HG03025 (cell line): ENCODE results near the gene AOX1.
"Not testable (repeated sequence)": the region's sequence is repeated elsewhere in the genome, so short reads cannot be mapped to it uniquely, and the experiment has no call there.

Source experiments
- ATAC-seq: cut with Tn5 transposase; IDR thresholded peaks from one replicate; pipeline ENCODE4 v1.9.1; 2021; ENCODE audit warnings: mild to moderate bottlenecking, moderate library complexity; ENCODE audit not compliant: unreplicated experiment, low FRiP score

The AOX1 gene

DNA sequence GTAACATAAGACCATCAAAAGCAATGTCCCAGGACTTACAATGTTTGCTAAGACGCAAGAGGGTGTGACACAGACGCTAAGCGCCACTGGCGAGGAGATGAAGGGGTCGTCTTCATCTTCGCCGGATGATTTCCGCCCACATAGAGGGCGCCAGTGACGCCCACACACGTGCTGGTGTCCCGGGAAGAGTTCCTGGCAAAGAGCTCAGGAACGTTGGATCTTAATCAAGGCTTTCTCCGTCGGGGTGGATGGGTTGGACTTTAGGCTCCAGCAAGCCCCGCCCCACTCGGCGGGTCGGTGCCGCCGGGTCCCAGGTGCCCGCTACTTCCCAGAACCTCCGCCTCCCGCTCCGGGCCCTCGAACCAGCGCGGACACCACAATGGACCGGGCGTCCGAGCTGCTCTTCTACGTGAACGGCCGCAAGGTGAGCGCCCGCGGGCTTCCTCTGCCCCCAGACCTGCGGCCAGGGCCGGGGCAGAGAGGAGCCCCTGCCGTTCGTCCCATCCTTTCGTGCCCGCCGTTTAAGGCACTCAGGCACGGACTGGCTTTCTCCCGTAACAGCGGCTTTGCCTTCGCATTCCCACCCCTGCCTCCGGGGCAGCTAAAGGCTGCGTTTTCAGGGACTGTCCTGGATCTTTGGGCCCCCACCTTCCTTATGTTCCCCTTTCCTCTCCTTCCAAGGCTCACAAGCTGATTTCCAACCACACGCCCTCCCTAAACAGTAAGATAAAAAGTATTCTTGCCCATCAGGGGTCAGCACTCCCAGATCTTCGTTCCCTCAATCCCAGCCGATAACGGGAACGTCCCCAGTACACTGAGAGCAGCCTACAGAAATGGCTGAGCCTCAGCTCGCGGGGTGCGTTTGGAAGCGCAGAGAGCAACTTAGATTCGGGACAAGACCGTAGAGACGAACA, at the start of gene AOX1:
Gene AOX1, plus strand, starts transcription at position 285 of the 914 bp plus-strand sequence. Its CDS starts 95 bp downstream, at position 380.
- ATAC-seq, result no peak

DNA sequence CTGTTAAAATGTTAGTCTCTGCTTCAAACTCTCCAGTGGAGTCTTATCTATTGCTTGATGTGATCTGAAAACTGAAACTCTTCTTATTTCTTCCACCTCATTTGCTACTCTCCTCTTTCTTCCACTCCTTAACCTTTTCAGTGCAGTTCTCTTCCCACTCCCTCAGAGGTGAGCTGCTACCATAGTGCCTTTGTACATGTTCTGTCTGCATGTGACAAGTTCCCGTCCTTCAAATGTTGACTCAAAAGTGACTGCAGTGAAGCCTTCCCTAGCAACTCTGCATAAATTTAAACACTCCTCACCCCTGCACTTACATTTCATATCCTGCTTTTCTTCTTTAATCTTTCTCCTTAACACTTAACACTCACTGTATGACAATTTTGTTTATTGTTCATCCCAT, 47.7 kb upstream of the AOX1 start:
- no peak for ATAC-seq

DNA sequence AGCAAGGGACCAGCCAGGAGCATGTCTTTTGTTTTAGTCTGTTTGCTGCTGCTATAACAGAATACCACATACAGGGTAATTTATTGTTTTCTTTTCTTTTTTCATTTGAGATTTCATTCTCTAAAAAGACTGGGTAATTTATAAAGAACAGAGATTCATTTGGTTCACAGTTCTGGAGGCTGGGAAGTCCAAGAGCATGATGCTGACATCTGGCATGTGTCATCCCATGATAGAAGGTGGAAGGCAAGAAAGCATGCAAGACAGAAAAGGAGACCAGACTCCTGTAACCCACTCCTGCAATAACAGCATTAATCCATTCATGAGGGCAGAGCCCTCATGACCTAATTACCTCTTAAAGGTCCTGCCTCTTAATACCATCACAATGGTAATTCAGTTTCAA, 45.0 kb upstream of the AOX1 start:
- ATAC-seq, result no peak

DNA sequence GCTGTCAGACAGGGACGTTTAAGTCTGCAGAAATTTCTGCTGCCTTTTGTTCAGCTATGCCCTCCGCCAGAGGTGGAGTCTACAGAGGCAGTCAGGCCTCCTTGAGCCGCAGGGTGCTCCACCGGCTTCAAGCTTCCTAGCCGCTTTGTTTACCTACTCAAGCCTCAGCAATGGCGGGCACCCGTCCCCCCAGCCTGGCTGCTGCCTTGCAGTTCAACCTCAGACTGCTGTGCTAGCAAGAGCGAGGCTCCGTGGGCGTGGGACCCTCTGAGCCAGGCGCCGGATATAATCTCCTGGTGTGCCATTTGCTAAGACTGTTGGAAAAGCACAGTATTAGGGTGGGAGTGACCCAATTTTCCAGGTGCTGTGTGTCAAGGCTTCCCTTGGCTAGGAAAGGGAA, 19.2 kb upstream of the AOX1 start:
- ATAC-seq, result not testable (repeated sequence)

DNA sequence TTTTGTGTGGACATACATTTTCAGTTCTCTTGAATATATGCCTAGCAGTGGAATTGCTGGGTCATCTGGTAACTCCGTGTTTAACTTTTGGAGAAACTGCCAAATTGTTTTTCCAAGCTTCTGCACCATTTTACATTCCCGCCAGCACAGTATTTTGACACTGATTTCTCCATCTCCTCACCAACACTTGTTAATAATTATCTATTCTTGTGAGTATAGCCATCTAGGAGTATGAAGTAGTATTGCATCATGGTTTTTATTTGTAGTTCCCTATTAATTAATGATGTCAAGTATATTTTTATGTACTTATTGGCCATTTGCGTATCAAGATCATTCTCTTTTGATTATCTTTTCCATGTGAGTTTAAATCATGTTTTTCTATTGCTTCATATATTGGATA, 17.9 kb upstream of the AOX1 start:
- ATAC-seq, result no peak

DNA sequence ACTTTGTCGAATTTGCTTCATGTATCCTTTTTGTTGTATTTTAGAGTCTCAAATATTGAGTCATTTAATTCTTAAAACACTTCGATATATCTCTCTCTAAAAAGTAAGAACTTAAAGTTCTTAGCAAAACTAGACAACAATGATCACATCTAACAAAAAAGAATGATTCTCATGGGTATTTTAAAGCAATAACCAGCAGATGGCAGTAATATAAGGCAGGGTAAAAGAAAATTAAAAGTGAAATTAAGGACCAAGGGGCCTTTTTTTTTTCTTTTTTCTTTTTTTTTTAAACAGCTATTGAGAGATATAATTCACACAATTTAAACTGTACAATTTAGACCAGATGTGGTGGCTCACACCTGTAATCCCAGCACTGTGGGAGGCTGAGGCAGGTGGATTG, 9.9 kb upstream of the AOX1 start:
- ATAC-seq, result no peak

DNA sequence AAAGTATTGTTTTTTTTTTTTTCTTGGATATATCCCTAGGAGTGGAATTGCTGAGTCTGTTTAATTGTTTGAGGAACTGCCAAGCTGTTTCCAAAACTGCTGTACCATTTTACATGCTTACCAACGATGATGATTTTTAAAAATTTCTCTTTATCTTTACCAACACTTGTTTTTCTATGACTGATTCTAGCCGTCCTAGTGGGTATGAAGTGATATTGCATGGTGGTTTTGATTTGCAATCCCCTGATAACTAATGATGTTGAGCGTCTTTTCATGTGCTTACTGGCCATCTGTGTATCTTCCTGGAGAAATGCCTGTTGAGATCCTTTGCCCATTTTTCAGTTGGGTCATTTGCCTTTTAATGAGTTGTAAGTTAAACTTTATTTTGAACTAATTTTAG, 8.8 kb upstream of the AOX1 start:
- no peak for ATAC-seq

DNA sequence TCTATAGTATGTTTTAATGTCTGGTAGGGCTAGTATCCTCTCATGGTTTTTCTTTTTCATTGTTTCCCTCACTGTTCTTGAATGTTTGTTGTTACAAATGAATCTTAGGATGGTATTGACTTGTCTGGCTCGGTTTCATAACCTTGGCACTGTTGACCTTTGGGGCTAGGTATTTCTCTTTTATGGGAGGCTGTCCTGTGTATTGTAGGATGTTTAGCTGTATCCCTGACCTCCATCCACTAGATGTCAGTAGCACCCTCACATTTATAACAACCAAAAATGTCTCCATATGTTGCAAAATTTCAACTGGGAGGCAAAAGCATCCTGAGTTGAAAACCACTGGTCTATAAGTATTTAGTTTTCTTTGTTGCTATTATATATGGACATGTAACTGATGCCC, 7.0 kb upstream of the AOX1 start:
- no peak for ATAC-seq

DNA sequence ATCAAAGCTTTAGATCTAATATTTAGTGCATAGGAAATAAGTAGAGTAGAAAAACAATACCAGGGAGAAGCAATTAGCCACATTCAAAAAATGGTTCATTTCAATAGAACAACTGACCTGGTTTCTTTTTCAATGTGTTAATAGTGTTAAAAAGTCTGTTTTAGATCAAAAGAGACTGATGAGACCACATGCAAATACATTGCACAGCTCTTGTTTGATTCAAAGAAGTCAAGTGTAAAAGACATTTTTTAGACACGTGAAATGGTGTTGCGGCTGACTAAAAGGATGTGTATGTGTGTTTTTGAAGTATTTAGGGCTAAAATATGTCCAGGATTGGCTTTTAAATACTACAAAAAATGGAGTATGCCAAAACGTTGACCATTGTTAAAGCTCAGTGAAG, 1.2 kb upstream of the AOX1 start:
- no peak for ATAC-seq

DNA sequence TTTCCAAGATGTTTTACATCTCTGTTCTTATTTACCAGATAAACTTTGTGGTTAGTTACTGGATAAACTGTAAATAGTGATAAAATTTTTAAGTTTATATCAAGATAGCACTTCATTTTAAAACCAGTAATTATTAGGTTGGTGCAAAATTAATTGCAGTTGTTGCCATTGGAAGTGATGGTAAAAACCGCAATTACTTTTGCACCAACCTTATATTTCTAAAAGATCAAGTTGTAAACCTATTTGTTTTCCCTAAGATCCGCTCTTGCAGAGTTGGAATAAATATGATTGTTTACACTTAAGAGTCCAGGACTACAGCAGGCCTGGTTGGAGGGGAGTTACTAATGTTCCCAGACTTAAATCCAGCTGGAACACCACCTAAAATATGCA, 479 bp upstream of the AOX1 start:
- ATAC-seq, result no peak

DNA sequence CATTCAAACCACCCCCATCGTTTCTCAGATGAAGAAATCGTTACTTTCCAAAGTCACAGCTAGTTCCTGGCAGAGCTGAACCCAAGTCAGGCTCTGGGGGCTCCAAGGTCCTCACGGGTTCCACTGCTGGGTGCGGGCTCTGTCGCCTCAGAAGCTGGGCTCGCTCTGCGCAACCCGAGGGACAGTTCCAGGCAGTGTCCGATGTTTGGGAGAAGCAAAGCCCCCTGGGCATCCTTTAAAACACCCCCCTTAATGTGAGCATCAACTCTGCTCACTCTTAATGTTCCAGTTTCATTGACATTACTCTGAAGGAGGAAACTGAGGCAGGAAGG, 796 bp downstream of the AOX1 start:
- no peak for ATAC-seq

DNA sequence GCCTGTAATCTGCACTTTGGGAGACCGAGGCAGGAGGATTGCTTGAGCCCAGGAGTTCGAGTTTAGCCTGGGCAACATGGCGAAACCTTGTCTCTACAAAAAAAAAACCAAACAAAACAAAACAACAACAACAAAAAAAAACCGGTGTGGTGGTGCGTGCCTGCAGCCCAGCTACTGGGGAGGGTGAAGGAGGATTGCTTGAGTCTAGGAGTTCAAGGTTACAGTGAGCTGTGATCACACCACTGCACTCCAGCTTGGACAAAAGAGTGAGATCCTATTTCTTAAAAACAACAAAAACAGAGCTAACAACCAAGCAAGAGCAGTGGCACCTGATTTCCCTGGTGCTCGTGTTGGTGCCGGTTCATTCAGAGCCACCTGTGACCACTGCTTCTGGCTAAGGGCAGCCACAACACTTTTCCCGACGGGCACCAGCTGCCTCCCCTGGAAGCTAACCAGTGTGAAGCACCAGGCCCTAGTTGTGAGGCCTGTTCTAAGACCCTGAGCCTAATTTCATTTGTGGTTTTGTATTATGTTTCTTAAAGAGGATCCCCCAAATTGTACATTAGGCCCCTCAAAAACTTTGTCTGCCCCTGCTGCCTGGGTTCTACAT, 1.3 kb downstream of the AOX1 start:
- no peak for ATAC-seq

DNA sequence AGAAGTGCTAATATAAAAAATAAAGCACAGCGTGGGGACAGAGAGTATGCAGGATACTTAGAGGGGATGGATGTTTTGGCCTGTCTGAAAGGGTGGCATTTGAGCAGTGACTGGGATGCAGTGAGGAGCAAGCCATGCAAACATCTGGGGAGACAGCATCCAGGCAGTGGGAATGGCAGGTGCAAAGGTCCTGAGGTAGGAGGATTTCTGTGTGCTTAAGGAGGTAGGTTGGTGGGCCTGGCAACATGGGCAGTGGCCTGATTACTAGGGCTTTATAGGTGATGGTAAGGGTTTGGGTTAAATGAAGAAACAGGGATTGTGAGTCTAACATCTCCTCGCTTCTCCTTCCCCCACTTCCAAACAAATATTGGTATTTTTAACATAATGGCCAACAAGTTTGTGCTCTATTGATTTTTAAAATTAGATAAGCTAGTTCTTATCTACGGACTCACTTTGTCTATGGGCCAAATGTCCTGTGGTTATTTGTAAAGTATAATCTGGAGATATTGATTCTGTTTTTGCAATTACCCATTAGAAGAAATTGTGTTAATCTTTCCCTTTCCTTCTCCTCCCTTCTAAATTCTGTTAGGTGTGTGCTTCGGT, 2.4 kb downstream of the AOX1 start:
- ATAC-seq, result no peak

DNA sequence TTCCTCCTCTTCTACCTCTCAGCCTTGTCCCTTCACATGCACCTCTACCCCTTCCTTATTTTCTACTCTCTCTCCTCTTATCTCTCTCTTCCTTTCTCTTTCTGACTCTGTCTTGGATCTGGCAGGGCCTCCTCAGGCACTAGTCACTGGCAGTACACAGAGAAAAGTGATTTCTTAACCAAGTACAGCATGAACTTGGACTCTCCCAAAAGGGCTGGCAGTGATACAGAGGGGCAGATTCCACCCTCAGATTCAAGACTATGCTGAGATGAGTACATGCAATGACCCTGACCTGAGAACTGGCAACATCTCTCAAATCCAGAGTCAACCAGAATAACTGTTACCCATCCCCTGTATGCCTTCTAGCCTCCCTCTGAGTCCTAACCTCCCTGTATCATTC, 4.3 kb downstream of the AOX1 start:
- no peak for ATAC-seq

DNA sequence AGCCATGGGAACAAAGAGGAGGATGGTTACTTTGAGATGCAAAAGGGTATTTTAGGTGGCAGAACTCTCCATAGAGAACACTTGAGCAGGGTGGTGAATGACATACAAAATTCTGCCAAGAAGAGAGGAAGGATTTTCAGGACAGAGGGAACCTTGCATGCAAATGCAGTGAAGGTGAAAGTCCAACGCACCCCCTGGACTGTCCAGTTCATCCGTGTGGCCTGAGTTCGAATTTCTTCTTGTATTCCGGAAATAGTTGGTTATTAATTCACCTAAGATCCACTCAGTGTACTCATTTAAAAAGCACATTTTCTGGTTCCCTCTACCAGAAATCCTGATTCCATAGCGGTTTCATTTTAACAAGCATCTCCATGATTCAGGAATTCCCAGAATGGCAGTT, 5.5 kb downstream of the AOX1 start:
- ATAC-seq, result no peak

DNA sequence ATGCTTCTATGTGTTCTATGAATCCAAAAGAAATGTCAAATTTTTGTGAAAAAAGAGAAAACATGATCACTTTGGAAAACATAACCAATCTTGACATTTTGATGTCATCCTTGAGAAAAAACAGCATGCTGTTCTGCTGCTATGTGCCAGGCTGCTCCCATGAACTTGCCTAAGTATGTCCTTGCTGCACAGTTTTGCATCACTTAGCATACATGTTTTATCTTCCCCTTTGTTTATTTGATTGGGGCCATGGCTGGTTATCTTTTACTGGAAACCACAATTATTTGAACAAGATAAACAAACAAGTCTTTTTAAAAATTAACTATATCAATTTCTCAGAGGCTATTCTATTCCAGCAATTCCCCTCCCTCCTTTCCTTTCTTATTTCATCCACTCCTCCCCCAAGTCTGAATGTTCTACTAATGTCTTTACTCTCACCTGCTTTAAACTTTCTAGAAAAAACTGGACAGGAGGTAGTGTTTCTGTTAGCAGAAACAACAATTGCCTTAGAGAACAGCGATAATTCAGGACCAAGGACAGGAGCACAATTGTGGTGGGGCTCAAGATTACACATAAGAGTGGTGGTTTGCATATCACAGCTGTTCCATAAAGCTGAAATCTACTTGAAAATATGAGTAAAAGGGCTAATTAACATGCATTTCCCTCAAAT, 6.7 kb downstream of the AOX1 start:
- ATAC-seq, result no peak

DNA sequence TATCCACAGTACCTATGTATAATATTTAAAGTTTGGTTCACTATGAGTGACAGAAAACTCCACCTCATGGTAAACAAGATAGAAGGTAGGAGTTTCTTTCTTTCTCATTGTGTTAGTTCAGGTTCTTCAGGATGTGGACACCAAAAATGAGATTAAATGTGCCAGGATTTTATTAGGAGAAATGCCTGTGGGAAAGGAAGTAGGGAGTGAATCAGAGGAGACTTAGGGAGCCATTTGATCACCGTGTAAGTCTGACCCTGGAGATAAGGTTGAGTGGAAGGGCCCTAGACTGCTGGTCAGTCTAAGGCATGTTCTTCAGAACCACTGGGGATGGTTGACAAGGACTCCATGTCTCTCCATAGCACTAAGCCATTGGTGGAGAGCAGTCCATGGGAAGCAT, 8.1 kb downstream of the AOX1 start:
- no peak for ATAC-seq

DNA sequence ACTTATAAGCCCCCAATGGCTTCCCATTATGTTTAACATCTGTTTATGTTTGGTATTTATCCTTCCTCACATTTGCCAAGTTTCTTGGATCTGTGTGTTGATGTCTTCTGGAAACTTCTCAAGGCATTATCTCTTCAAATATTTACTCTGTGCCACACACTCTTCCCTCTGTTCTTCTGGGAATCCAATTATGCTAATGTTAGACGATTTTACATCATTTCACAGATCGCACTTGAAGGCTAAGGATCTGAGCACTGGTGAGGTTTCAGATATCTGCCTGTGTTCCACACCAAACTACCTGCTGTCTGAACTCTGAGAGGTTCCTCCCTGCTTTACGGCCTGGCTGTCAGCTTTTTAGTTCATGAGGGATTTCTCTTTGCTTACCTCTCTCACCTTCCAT, 10.1 kb downstream of the AOX1 start:
- no peak for ATAC-seq

DNA sequence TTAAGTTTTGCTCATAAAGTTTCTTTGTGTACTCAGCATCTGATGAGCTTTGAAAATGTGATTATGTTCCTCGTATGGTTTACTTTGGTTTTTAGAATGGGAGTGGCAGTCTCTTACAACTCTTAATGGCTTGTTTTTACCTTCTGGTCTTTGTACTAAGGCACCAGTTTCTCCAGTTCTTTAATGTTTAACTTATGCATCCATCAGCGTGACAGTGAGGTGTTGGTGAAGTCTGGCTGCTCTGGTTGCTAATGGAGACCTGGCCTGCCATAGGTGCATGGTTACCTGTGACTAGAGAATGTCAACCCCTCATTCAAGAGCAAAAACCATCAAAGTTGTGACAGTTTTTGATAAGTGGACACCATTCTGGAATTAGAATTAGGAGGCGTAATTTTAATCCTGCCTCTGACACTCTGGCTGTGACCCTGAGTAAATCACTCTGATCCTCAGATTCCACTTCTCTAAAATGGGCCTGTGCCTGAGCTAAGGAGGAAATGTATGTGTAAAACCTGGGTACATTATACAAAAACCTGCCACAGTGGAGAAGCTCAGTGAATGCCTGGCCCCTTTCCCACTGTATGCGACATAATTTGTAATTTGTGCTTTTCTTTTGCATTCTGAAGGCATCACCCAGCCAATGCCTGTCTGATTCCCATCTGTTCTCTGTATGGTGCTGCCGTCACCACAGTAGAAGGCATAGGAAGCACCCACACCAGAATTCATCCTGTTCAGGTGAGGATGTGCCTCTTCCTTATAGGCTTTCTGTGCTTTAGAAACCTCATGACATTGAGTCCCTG, 11.2 kb downstream of the AOX1 start:
- ATAC-seq, result no peak

DNA sequence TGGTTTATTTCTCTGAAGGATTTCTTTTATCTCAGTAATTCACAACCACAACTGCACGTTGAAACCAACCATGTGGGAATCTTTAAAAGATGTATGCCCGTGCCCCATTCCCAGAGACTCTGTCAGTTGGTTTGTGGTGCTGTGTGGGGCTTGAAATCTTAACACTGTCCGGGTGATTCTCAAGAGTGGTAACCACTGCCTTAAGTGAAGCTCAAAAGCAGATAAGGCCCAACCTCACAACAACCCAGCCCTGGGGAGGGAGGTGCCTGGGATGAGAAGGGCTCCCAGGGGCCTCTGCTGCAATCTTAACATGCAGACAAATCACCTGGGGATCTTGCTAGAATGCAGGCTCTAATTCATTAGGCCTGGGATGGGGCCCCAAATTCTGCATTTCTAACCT, 13.4 kb downstream of the AOX1 start:
- no peak for ATAC-seq
